HG02943 (cell line): ENCODE data around the gene WBP1.
A peak's percentile ranks its signal among the peaks of the same experiment; 100 is the strongest.
"Not testable (repeated sequence)": the region's sequence is repeated elsewhere in the genome, so short reads cannot be mapped to it uniquely, and the experiment has no call there.

ENCODE experiments used
- ATAC-seq: cut with Tn5 transposase; IDR thresholded peaks from one replicate; pipeline ENCODE4 v1.9.1; 2021; ENCODE audit warnings: mild to moderate bottlenecking, low read depth, moderate library complexity; ENCODE audit not compliant: unreplicated experiment

Gene WBP1

GRCh38 chr2:74481431-74481830 is 23.2 kb downstream of the WBP1 start:
- no peak for ATAC-seq

- peak; percentile 44 for ATAC-seq
Measured at GRCh38 chr2:74481961-74482800, 23.9 kb downstream of the WBP1 start.

GRCh38 chr2:74482801-74483674 is 24.8 kb downstream of the WBP1 start, which contains the start of the genes CCDC142 and TTC31:
Gene CCDC142, minus strand, starts transcription at chr2:74482998. Its CDS starts 161 bp downstream, at chr2:74482837.
Gene TTC31, plus strand, starts transcription at chr2:74483081. Its CDS starts 15 bp downstream, at chr2:74483096.
- peak; percentile 92 for ATAC-seq

GRCh38 chr2:74483675-74484164 is 25.5 kb downstream of the WBP1 start:
- ATAC-seq: not testable (repeated sequence)

GRCh38 chr2:74486141-74486540 is 27.9 kb downstream of the WBP1 start:
- ATAC-seq: no peak

GRCh38 chr2:74488643-74489481 is 30.6 kb downstream of the WBP1 start:
- ATAC-seq: no peak

- ATAC-seq: no peak
Measured at GRCh38 chr2:74489906-74490305, 31.7 kb downstream of the WBP1 start.

- ATAC-seq: no peak
Measured at GRCh38 chr2:74491648-74492544, 33.7 kb downstream of the WBP1 start.

- ATAC-seq: no peak
Measured at GRCh38 chr2:74493546-74493945, 35.3 kb downstream of the WBP1 start.

- ATAC-seq: no peak
Measured at GRCh38 chr2:74495440-74495839, 37.2 kb downstream of the WBP1 start.

- no peak for ATAC-seq
Measured at GRCh38 chr2:74496997-74497776, 38.9 kb downstream of the WBP1 start.

- no peak for ATAC-seq
Measured at GRCh38 chr2:74497777-74498499, 39.7 kb downstream of the WBP1 start.

GRCh38 chr2:74498500-74499266 is 40.4 kb downstream of the WBP1 start:
- ATAC-seq: no peak

GRCh38 chr2:74499267-74499939 is 41.2 kb downstream of the WBP1 start, which contains the start of gene LBX2:
Gene LBX2, minus strand, starts transcription at chr2:74499603. Its CDS starts 66 bp downstream, at chr2:74499537.
- no peak for ATAC-seq

- ATAC-seq: no peak
Measured at GRCh38 chr2:74499940-74500577, 41.8 kb downstream of the WBP1 start.

GRCh38 chr2:74500578-74500946 is 42.3 kb downstream of the WBP1 start:
- no peak for ATAC-seq
